GM23338 (cell line): ENCODE results near the gene SMIM44. TPM values are rescaled to one million over a fixed set of nuclear protein-coding genes. Genes with fewer than 3 reads are reported as not detected.

Experiments used
- ATAC-seq: fragments of 200-7000 bp; cut with Tn5 transposase; 3 replicates; pipeline ENCODE4 v1.9.1; 2020
- DNase-seq: peaks from one replicate; pipeline ENCODE4 v3.0.0-alpha.2; 2015; ENCODE audit warnings: low spot score
- H2AFZ ChIP-seq: fragments of 200-600 bp; sonication (generic); 2 replicates; pipeline ENCODE4 v1.8.0; 2016; ENCODE audit warnings: antibody characterized with exemption, mild to moderate bottlenecking, moderate library complexity
- H3F3A ChIP-seq: fragments of 200-600 bp; sonication (generic); replicated peaks from 2 replicates; pipeline ENCODE4 v1.8.0; 2017; ENCODE audit warnings: antibody characterized with exemption, mixed run types, low read depth
- H3K27ac ChIP-seq: fragments of 200-600 bp; sonication (generic); 2 replicates; pipeline ENCODE4 v1.6.1; 2016; ENCODE audit warnings: low read depth
- H3K27me3 ChIP-seq: fragments of 200-600 bp; sonication (generic); 2 replicates; pipeline ENCODE4 v1.8.0; 2016; ENCODE audit warnings: mild to moderate bottlenecking, mixed run types, moderate library complexity; ENCODE audit not compliant: insufficient read depth
- H3K36me3 ChIP-seq: fragments of 200-600 bp; sonication (generic); 2 replicates; pipeline ENCODE4 v1.8.0; 2016; ENCODE audit warnings: mild to moderate bottlenecking; ENCODE audit not compliant: insufficient read depth
- H3K4me1 ChIP-seq: fragments of 200-600 bp; sonication (generic); 2 replicates; pipeline ENCODE4 v1.8.0; 2016; ENCODE audit warnings: mild to moderate bottlenecking, moderate library complexity; ENCODE audit not compliant: insufficient read depth
- H3K4me2 ChIP-seq: fragments of 200-600 bp; sonication (generic); 2 replicates; pipeline ENCODE4 v1.7.1; 2017; ENCODE audit warnings: mixed run types
- H3K4me3 ChIP-seq: fragments of 200-600 bp; sonication (generic); 2 replicates; pipeline ENCODE4 v1.6.1; 2016; ENCODE audit warnings: mixed run types
- H3K79me2 ChIP-seq: fragments of 200-600 bp; sonication (generic); replicated peaks from 2 replicates; pipeline ENCODE4 v1.8.0; 2017; ENCODE audit warnings: mild to moderate bottlenecking; ENCODE audit not compliant: insufficient read depth
- H3K9me2 ChIP-seq: fragments of 200-600 bp; sonication (generic); 2 replicates; pipeline ENCODE4 v1.8.0; 2017; ENCODE audit not compliant: insufficient read depth
- H4K20me1 ChIP-seq: fragments of 200-600 bp; sonication (generic); replicated peaks from 2 replicates; pipeline ENCODE4 v1.8.0; 2017; ENCODE audit warnings: mild to moderate bottlenecking; ENCODE audit not compliant: insufficient read depth
- H3K27ac Mint-ChIP-seq: 2 replicates; pipeline ENCODE4 v1.8.0; 2020; ENCODE audit warnings: inconsistent platforms, mild to moderate bottlenecking, moderate library complexity, mixed read lengths
- H3K27me3 Mint-ChIP-seq: 3 replicates; pipeline ENCODE4 v1.8.0; 2022; ENCODE audit warnings: low read depth, mild to moderate bottlenecking, moderate library complexity, mixed read lengths, inconsistent platforms; ENCODE audit not compliant: insufficient read depth, poor library complexity
- H3K36me3 Mint-ChIP-seq: 3 replicates; pipeline ENCODE4 v1.8.0; 2021; ENCODE audit warnings: low read depth, mild to moderate bottlenecking, inconsistent platforms, moderate library complexity, mixed read lengths
- H3K4me1 Mint-ChIP-seq: 3 replicates; pipeline ENCODE4 v1.8.0; 2020; ENCODE audit warnings: mild to moderate bottlenecking, inconsistent platforms, mixed read lengths
- H3K4me3 Mint-ChIP-seq: 3 replicates; pipeline ENCODE4 v1.8.0; 2021; ENCODE audit warnings: moderate library complexity, mild to moderate bottlenecking, inconsistent platforms, mixed read lengths
- H3K9me3 Mint-ChIP-seq: 3 replicates; pipeline ENCODE4 v1.8.0; 2020; ENCODE audit warnings: moderate library complexity, mild to moderate bottlenecking, inconsistent platforms, mixed read lengths
- CREB1 ChIP-seq: fragments of 250-450 bp; sonication (Bioruptor Pico); IDR thresholded peaks from 2 replicates; pipeline ENCODE4 v1.5.0; 2020; ENCODE audit warnings: low read depth, mild to moderate bottlenecking, moderate library complexity
- CTCF ChIP-seq, 2 experiments: fragments of 200-600 bp in 1 of 2; sonication (generic) in 1 of 2; conservative IDR thresholded peaks; 2 replicates each; pipeline versions ENCODE4 v1.5.1 to v1.6.1; 2016 to 2017; ENCODE audit warnings: antibody characterized with exemption in 2 of 2, low read depth in 2 of 2, mild to moderate bottlenecking in 2 of 2, moderate library complexity in 1 of 2
- EZH2 ChIP-seq: fragments of 200-600 bp; sonication (generic); IDR thresholded peaks from one replicate; pipeline ENCODE4 v1.8.0; 2017; ENCODE audit warnings: antibody characterized with exemption, mild to moderate bottlenecking, low read depth; ENCODE audit not compliant: unreplicated experiment
- EZH2phosphoT487 ChIP-seq: fragments of 200-600 bp; sonication (generic); IDR thresholded peaks from one replicate; pipeline ENCODE4 v1.8.1; 2018; ENCODE audit warnings: antibody characterized with exemption; ENCODE audit not compliant: unreplicated experiment
- JUNB ChIP-seq: IDR thresholded peaks from one replicate; pipeline ENCODE4 v1.6.1; 2016; ENCODE audit warnings: antibody characterized with exemption; ENCODE audit not compliant: unreplicated experiment
- NANOG ChIP-seq: IDR thresholded peaks from 2 replicates; pipeline ENCODE4 v1.6.1; 2016; ENCODE audit warnings: antibody characterized with exemption, borderline replicate concordance
- POLR2AphosphoS5 ChIP-seq: IDR thresholded peaks from 2 replicates; pipeline ENCODE4 v1.6.1; 2016; ENCODE audit warnings: antibody characterized with exemption, low read depth
- STAT1 ChIP-seq: IDR thresholded peaks from one replicate; pipeline ENCODE4 v1.6.1; 2016; ENCODE audit warnings: antibody characterized with exemption; ENCODE audit not compliant: unreplicated experiment
- ZNF114 ChIP-seq: fragments of 250-450 bp; sonication (Bioruptor Pico); IDR thresholded peaks from 2 replicates; pipeline ENCODE4 v1.5.0; 2020; ENCODE audit warnings: mild to moderate bottlenecking, moderate library complexity
- ZNF331 ChIP-seq: fragments of 250-450 bp; sonication (Bioruptor Pico); IDR thresholded peaks from 2 replicates; pipeline ENCODE4 v1.5.0; 2020; ENCODE audit warnings: low read depth, mild to moderate bottlenecking, moderate library complexity
- ZNF462 ChIP-seq: fragments of 250-450 bp; sonication (Bioruptor Pico); IDR thresholded peaks from 2 replicates; pipeline ENCODE4 v1.5.0; 2020; ENCODE audit warnings: mild to moderate bottlenecking, moderate library complexity
- polyA plus RNA-seq: library from polyadenylated mRNA; unstranded; fragments of >200 nt; fragmentation: Nextera tagmentation; extraction: Ambion mirVana; gene quantifications from 2 replicates; pipeline ENCODE4 v1.2.1, GENCODE V29; 2016
- total RNA-seq: library from RNA; depleted of rRNA; stranded (reverse); fragments of >200 nt; shearing (Covaris generic); gene quantifications from 2 replicates; pipeline ENCODE4 v1.2.3, GENCODE V29; 2014
- TF ChIP-seq, protein P1 (sequence below): IDR thresholded peaks from 2 replicates; pipeline ENCODE4 v1.6.1; 2016; ENCODE audit warnings: antibody characterized with exemption
- TF ChIP-seq, protein P2 (sequence below): IDR thresholded peaks from one replicate; pipeline ENCODE4 v1.6.1; 2018; ENCODE audit warnings: antibody characterized with exemption; ENCODE audit not compliant: unreplicated experiment

Gene SMIM44
- total and polyA plus RNA-seq, 2 experiments from 2014 or later, result not detected

DNA sequence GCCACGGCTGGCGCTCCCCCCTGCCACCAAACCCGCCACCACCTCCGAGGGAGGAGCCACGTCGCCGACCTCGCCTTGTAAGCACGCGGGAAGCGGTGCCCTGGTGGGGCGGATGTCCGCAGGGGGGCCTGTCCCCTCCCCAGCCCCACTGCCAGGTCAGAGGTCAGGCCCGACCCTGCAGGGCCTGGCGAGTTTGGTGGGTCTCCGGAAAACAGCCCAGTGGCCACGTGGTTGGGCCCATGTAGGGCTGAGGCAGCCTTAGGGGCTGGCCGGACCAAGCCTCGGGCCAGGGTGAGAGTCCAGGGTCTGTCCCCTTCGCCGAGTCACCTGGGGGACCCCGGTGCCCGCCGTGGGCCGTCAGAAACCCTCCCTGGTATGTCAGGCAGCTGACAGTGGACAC is 29.4 kb downstream of the SMIM44 start:
- H3K4me1 Mint-ChIP-seq, result peaks cover 9% of the 10 kb centered on the region
- H3K9me2 ChIP-seq, result no peaks in the 10 kb centered on the region
- H3K36me3 ChIP-seq, result no peaks in the 10 kb centered on the region
- H3K27ac ChIP-seq, result no peak overlapping the region
- H3K27me3 Mint-ChIP-seq, result peaks cover 8% of the 10 kb centered on the region
- no peaks in the 10 kb centered on the region; the same call in 2 of the 3 replicates for H3K9me3 Mint-ChIP-seq
- no peak overlapping the region for H3K4me3 Mint-ChIP-seq
- no peaks in the 10 kb centered on the region for H3K36me3 Mint-ChIP-seq
- no peaks in the 10 kb centered on the region for H3F3A ChIP-seq
- H2AFZ ChIP-seq, result no peak overlapping the region
- H3K27ac Mint-ChIP-seq, result no peak overlapping the region
- TF ChIP-seq NANOG, result no peak
- TF ChIP-seq POLR2AphosphoS5, result no peak
- no peak for TF ChIP-seq STAT1
- TF ChIP-seq, protein P1, sequence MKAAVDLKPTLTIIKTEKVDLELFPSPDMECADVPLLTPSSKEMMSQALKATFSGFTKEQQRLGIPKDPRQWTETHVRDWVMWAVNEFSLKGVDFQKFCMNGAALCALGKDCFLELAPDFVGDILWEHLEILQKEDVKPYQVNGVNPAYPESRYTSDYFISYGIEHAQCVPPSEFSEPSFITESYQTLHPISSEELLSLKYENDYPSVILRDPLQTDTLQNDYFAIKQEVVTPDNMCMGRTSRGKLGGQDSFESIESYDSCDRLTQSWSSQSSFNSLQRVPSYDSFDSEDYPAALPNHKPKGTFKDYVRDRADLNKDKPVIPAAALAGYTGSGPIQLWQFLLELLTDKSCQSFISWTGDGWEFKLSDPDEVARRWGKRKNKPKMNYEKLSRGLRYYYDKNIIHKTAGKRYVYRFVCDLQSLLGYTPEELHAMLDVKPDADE, result no peak
- no peak for TF ChIP-seq ZNF331 (CRISPR knock-in tag)
- no peak for TF ChIP-seq EZH2
- no peak for TF ChIP-seq CREB1 (CRISPR knock-in tag)
- no peak for TF ChIP-seq JUNB
- TF ChIP-seq CTCF (conservative IDR thresholded peaks at IDR 0.05; ENCODE audit: low read depth in 2 of 2), result no peak
- TF ChIP-seq ZNF114 (CRISPR knock-in tag), result no peak
- TF ChIP-seq EZH2phosphoT487, result no peak
- TF ChIP-seq ZNF462, result no peak
- TF ChIP-seq, protein P2, sequence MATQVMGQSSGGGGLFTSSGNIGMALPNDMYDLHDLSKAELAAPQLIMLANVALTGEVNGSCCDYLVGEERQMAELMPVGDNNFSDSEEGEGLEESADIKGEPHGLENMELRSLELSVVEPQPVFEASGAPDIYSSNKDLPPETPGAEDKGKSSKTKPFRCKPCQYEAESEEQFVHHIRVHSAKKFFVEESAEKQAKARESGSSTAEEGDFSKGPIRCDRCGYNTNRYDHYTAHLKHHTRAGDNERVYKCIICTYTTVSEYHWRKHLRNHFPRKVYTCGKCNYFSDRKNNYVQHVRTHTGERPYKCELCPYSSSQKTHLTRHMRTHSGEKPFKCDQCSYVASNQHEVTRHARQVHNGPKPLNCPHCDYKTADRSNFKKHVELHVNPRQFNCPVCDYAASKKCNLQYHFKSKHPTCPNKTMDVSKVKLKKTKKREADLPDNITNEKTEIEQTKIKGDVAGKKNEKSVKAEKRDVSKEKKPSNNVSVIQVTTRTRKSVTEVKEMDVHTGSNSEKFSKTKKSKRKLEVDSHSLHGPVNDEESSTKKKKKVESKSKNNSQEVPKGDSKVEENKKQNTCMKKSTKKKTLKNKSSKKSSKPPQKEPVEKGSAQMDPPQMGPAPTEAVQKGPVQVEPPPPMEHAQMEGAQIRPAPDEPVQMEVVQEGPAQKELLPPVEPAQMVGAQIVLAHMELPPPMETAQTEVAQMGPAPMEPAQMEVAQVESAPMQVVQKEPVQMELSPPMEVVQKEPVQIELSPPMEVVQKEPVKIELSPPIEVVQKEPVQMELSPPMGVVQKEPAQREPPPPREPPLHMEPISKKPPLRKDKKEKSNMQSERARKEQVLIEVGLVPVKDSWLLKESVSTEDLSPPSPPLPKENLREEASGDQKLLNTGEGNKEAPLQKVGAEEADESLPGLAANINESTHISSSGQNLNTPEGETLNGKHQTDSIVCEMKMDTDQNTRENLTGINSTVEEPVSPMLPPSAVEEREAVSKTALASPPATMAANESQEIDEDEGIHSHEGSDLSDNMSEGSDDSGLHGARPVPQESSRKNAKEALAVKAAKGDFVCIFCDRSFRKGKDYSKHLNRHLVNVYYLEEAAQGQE, result no peak
- ATAC-seq (no peak), DNase-seq (no peak)
- peaks cover 15% of the 10 kb centered on the region; the same call in 1 of the 2 replicates for H3K4me1 ChIP-seq
- no peak overlapping the region for H3K4me2 ChIP-seq
- no peak overlapping the region for H3K4me3 ChIP-seq
- H3K27me3 ChIP-seq, result peaks cover 23% of the 10 kb centered on the region
- no peaks in the 10 kb centered on the region for H3K79me2 ChIP-seq
- H4K20me1 ChIP-seq, result no peaks in the 10 kb centered on the region; the same call in 1 of the 2 replicates
